Thyroid gland (tissue), 4 donors: Measurements from ENCODE around the gene RELCH. TPM values are rescaled to one million over a fixed set of nuclear protein-coding genes. Genes with fewer than 3 reads are reported as not detected.

Experiments used
- DNase-seq, 2 donors: peaks; one replicate each; pipeline ENCODE4 v3.0.0-alpha.2; 2019
- H3K27ac ChIP-seq, 3 donors: fragments of 200-600 bp; sonication (generic); 1 replicate in 2 of 3; 2 replicates in 1 of 3; pipeline ENCODE4 v1.5.1; 2016 to 2019; ENCODE audit warnings: mild to moderate bottlenecking in 1 of 3, moderate library complexity in 1 of 3
- H3K27me3 ChIP-seq: fragments of 200-600 bp; sonication (generic); one replicate; pipeline ENCODE4 v1.5.1; 2019
- H3K36me3 ChIP-seq, 2 donors: fragments of 200-600 bp; sonication (generic); one replicate each; pipeline ENCODE4 v1.5.1; 2016 to 2019
- H3K4me1 ChIP-seq, 2 donors: fragments of 200-600 bp; sonication (generic); one replicate each; pipeline ENCODE4 v1.5.1; 2017 to 2019
- H3K4me3 ChIP-seq, 3 donors: fragments of 200-600 bp; sonication (generic); replicated peaks in 1 of 3; 1 replicate in 2 of 3; 2 replicates in 1 of 3; pipeline ENCODE4 v1.5.1; 2016; ENCODE audit warnings: mild to moderate bottlenecking in 1 of 3
- H3K9me3 ChIP-seq: fragments of 200-600 bp; sonication (generic); one replicate; pipeline ENCODE4 v1.5.1; 2017
- CTCF ChIP-seq, 6 experiments: fragments of 200-600 bp in 3 of 6; fragments of 450-650 bp in 3 of 6; sonication (generic) in 3 of 6; IDR thresholded peaks; one replicate each; pipeline ENCODE4 v1.5.1; 2016 to 2019; ENCODE audit warnings: antibody characterized with exemption in 6 of 6, mild to moderate bottlenecking in 2 of 6, inconsistent platforms in 1 of 6, moderate library complexity in 1 of 6
- POLR2A ChIP-seq, 2 donors: fragments of 450-650 bp; IDR thresholded peaks; one replicate each; pipeline ENCODE4 v1.6.1; 2017; ENCODE audit warnings: antibody characterized with exemption in 2 of 2, mild to moderate bottlenecking in 2 of 2, moderate library complexity in 1 of 2
- WGBS, 2 donors: methylation state at CpG; one replicate each; pipeline ENCODE4 v1.1.5; 2017; 5-methylcytosine and 5-hydroxymethylcytosine counted together
- intact Hi-C: fragments of 100-400 bp; cut with DNase I; formaldehyde crosslinking; loops from one replicate; pipeline ENCODE4 v1.15.1; 2023
- total RNA-seq, 4 donors: library from RNA; depleted of rRNA; stranded (reverse); fragments of >200 nt; gene quantifications; one replicate each; pipeline ENCODE4 v1.2.3, GENCODE V29; 2016

Gene RELCH
- total RNA-seq, 4 donors from 2014 or later = 48.2 to 101 (median 56.9) TPM

GRCh38 chr18:62280058-62280457, 93.0 kb downstream of the RELCH start:
- TF ChIP-seq POLR2A (IDR thresholded peaks at IDR 0.05) = no peak
- no peaks in the 10 kb centered on the region for H3K27me3 ChIP-seq
- H3K4me1 ChIP-seq = no peaks in the 10 kb centered on the region
- intact Hi-C loops = no loop called here
- no peaks in the 10 kb centered on the region for H3K36me3 ChIP-seq
- H3K27ac ChIP-seq = no peak overlapping the region
- 90% methylated on average over 6 of the region's 6 CpGs for WGBS, 2 donors
- H3K4me3 ChIP-seq = no peak overlapping the region
- no peaks in the 10 kb centered on the region for H3K9me3 ChIP-seq
- no peak for DNase-seq

GRCh38 chr18:62280786-62281185, 93.7 kb downstream of the RELCH start:
- TF ChIP-seq POLR2A (IDR thresholded peaks at IDR 0.05) = no peak
- TF ChIP-seq CTCF (IDR thresholded peaks at IDR 0.05) = no peak
- no peak for DNase-seq
- 90 to 93% methylated on average over 1 of the region's 1 CpG for WGBS, 2 donors
- no peaks in the 10 kb centered on the region for H3K27me3 ChIP-seq
- no peaks in the 10 kb centered on the region for H3K4me1 ChIP-seq
- H3K4me3 ChIP-seq = no peak overlapping the region
- no peak overlapping the region for H3K27ac ChIP-seq
- no peaks in the 10 kb centered on the region for H3K36me3 ChIP-seq
- intact Hi-C loops = no loop called here
- no peaks in the 10 kb centered on the region for H3K9me3 ChIP-seq

GRCh38 chr18:62281684-62282083, 94.6 kb downstream of the RELCH start:
- intact Hi-C loops = no loop called here
- H3K27ac ChIP-seq = no peak overlapping the region

GRCh38 chr18:62282188-62282629, 95.2 kb downstream of the RELCH start:
- TF ChIP-seq POLR2A (IDR thresholded peaks at IDR 0.05) = no peak
- no peak for TF ChIP-seq CTCF (IDR thresholded peaks at IDR 0.05)
- intact Hi-C loops = no loop called here
- H3K27ac ChIP-seq = no peak overlapping the region
- H3K9me3 ChIP-seq = no peaks in the 10 kb centered on the region
- 79 to 89% methylated on average over 2 of the region's 2 CpGs for WGBS, 2 donors
- H3K27me3 ChIP-seq = no peaks in the 10 kb centered on the region
- no peak overlapping the region for H3K4me3 ChIP-seq
- no peak for DNase-seq
- no peaks in the 10 kb centered on the region for H3K36me3 ChIP-seq
- no peaks in the 10 kb centered on the region for H3K4me1 ChIP-seq

More at GRCh38 chr18:62281684-62282083, 94.6 kb downstream of the RELCH start:
- Histone ChIP-seq H3K36me3 (no peaks in the 10 kb centered on the region), H3K9me3 (no peaks in the 10 kb centered on the region), H3K4me3 (no peak overlapping the region), H3K4me1 (no peaks in the 10 kb centered on the region), H3K27me3 (no peaks in the 10 kb centered on the region)
- DNase-seq = no peak
- TF ChIP-seq CTCF (IDR thresholded peaks at IDR 0.05) (no peak), POLR2A (IDR thresholded peaks at IDR 0.05) (no peak)
- 81 to 82% methylated on average over 1 of the region's 1 CpG for WGBS, 2 donors

GRCh38 chr18:62284637-62285036, 97.6 kb downstream of the RELCH start:
- Histone ChIP-seq H3K36me3 (no peaks in the 10 kb centered on the region), H3K9me3 (no peaks in the 10 kb centered on the region)
- intact Hi-C loops = no loop called here

More at GRCh38 chr18:62284637-62285036, 97.6 kb downstream of the RELCH start:
- WGBS, 2 donors = 86 to 88% methylated on average over 3 of the region's 3 CpGs
- no peaks in the 10 kb centered on the region for H3K4me1 ChIP-seq
- H3K27ac ChIP-seq = no peak overlapping the region
- no peak for TF ChIP-seq CTCF (IDR thresholded peaks at IDR 0.05)
- no peaks in the 10 kb centered on the region for H3K27me3 ChIP-seq
- DNase-seq = no peak
- H3K4me3 ChIP-seq = no peak overlapping the region
